IMR-90 (cell line): ENCODE results near the gene TIFAB. TPM values are rescaled to one million over a fixed set of nuclear protein-coding genes. Genes with fewer than 3 reads are reported as not detected.

Source experiments
- ATAC-seq: fragments of 200-7000 bp; cut with Tn5 transposase; 2 replicates; pipeline ENCODE4 v1.9.1; 2020; ENCODE audit warnings: low read depth, mild to moderate bottlenecking, moderate library complexity
- BruUV-seq: library from RNA; stranded (reverse); fragments of 400-500 nt; replicated peaks from 2 replicates; lab custom pipeline; 2021; lab: Mats Ljungman, UMichigan
- CTCF ChIA-PET: fragments of 300-600 bp; formaldehyde crosslinking; extraction: SDS; loops from one replicate; lab custom pipeline; 2021; ENCODE audit warnings: antibody characterized with exemption; lab: Yijun Ruan, JAX
- POLR2A ChIA-PET: fragments of 300-600 bp; sonication (Branson Sonifier 250); formaldehyde crosslinking; loops from one replicate; lab custom pipeline; 2022; ENCODE audit warnings: antibody characterized with exemption; ENCODE audit not compliant: unreplicated experiment; lab: Charles Lee
- DNase-seq: peaks from one replicate; pipeline ENCODE4 v3.0.0; 2013
- H2AFZ ChIP-seq: replicated peaks from 2 replicates; pipeline ENCODE3; 2013; ENCODE audit warnings: low read length, mild to moderate bottlenecking; ENCODE audit not compliant: poor library complexity
- H2AK5ac ChIP-seq: 2 replicates; pipeline ENCODE4 v1.6.1; 2013; ENCODE audit warnings: low read depth, low read length, inconsistent platforms
- H2AK9ac ChIP-seq: replicated peaks from 2 replicates; pipeline ENCODE3; 2013; ENCODE audit warnings: mild to moderate bottlenecking, low read depth, low read length, moderate library complexity; ENCODE audit not compliant: poor library complexity
- H2BK120ac ChIP-seq: 2 replicates; pipeline ENCODE4 v1.6.1; 2013; ENCODE audit warnings: low read depth, low read length, inconsistent platforms
- H2BK15ac ChIP-seq: 3 replicates; pipeline ENCODE4 v1.6.1; 2013; ENCODE audit warnings: low read depth, low read length, inconsistent platforms
- H2BK20ac ChIP-seq: 2 replicates; pipeline ENCODE4 v1.6.1; 2013; ENCODE audit warnings: low read depth, mild to moderate bottlenecking, inconsistent platforms, low read length, moderate library complexity
- H2BK5ac ChIP-seq: 2 replicates; pipeline ENCODE4 v1.6.1; 2013; ENCODE audit warnings: mild to moderate bottlenecking, low read depth, low read length, inconsistent platforms; ENCODE audit not compliant: poor library complexity, severe bottlenecking
- H3K14ac ChIP-seq: replicated peaks from 2 replicates; pipeline ENCODE4 v1.6.1; 2013; ENCODE audit warnings: low read depth, low read length, inconsistent platforms
- H3K18ac ChIP-seq: 2 replicates; pipeline ENCODE4 v1.6.1; 2013; ENCODE audit warnings: low read depth, low read length, control low read depth
- H3K23ac ChIP-seq: 2 replicates; pipeline ENCODE4 v1.6.1; 2013; ENCODE audit warnings: low read depth, low read length, inconsistent platforms
- H3K27ac ChIP-seq: 2 replicates; pipeline ENCODE4 v1.5.1; 2013; ENCODE audit warnings: mild to moderate bottlenecking, control low read depth, low read length; ENCODE audit not compliant: insufficient read depth
- H3K27me3 ChIP-seq: 2 replicates; pipeline ENCODE4 v1.6.1; 2013; ENCODE audit warnings: low read length; ENCODE audit not compliant: control insufficient read depth, insufficient read depth
- H3K36me3 ChIP-seq: 2 replicates; pipeline ENCODE4 v1.6.1; 2013; ENCODE audit warnings: low read length, mixed read lengths; ENCODE audit not compliant: control insufficient read depth, insufficient read depth
- H3K4ac ChIP-seq: 2 replicates; pipeline ENCODE4 v1.6.1; 2013; ENCODE audit warnings: low read depth, low read length, inconsistent platforms
- H3K4me1 ChIP-seq: 2 replicates; pipeline ENCODE4 v1.6.1; 2013; ENCODE audit warnings: low read length, mixed read lengths; ENCODE audit not compliant: control insufficient read depth, insufficient read depth
- H3K4me2 ChIP-seq: 2 replicates; pipeline ENCODE4 v1.6.1; 2013; ENCODE audit warnings: low read depth, mild to moderate bottlenecking, control low read depth, low read length, moderate library complexity
- H3K4me3 ChIP-seq: 2 replicates; pipeline ENCODE4 v1.5.1; 2013; ENCODE audit warnings: low read depth, mild to moderate bottlenecking, control low read depth, low read length, moderate library complexity; ENCODE audit not compliant: insufficient read depth
- H3K56ac ChIP-seq: 2 replicates; pipeline ENCODE4 v1.6.1; 2013; ENCODE audit warnings: low read length, inconsistent platforms; ENCODE audit not compliant: insufficient read depth; ENCODE audit errors: extremely low read depth
- H3K79me1 ChIP-seq, 2 experiments: 2 replicates each; pipeline ENCODE4 v1.6.1; 2013; ENCODE audit warnings: low read length in 2 of 2, inconsistent platforms in 1 of 2, low read depth in 1 of 2
- H3K9ac ChIP-seq: 2 replicates; pipeline ENCODE4 v1.6.1; 2013; ENCODE audit warnings: low read depth, low read length, control low read depth
- H3K9me1 ChIP-seq: 2 replicates; pipeline ENCODE4 v1.6.1; 2013; ENCODE audit warnings: low read length, inconsistent platforms; ENCODE audit not compliant: insufficient read depth
- H3K9me3 ChIP-seq: 2 replicates; pipeline ENCODE4 v1.6.1; 2013; ENCODE audit warnings: low read length; ENCODE audit not compliant: control insufficient read depth, insufficient read depth
- H4K20me1 ChIP-seq: 2 replicates; pipeline ENCODE4 v1.6.1; 2013; ENCODE audit warnings: low read length, inconsistent platforms; ENCODE audit not compliant: insufficient read depth
- H4K5ac ChIP-seq: 2 replicates; pipeline ENCODE4 v1.6.1; 2013; ENCODE audit warnings: mild to moderate bottlenecking, low read depth, low read length, control low read depth
- H4K8ac ChIP-seq, 2 experiments: 2 replicates each; pipeline ENCODE4 v1.6.1; 2013; ENCODE audit warnings: low read depth in 2 of 2, low read length in 2 of 2, control low read depth in 1 of 2, inconsistent platforms in 1 of 2
- H4K91ac ChIP-seq: 2 replicates; pipeline ENCODE4 v1.6.1; 2013; ENCODE audit warnings: low read depth, low read length, inconsistent platforms; ENCODE audit not compliant: insufficient read depth
- CEBPB ChIP-seq: IDR thresholded peaks from 2 replicates; pipeline ENCODE4 v1.6.1; 2012; ENCODE audit warnings: low read depth, low read length, improper control_type of control experiment
- CHD1 ChIP-seq: IDR thresholded peaks from 2 replicates; pipeline ENCODE4 v1.6.1; 2012; ENCODE audit warnings: low read depth, low read length, improper control_type of control experiment
- CTCF ChIP-seq: conservative IDR thresholded peaks from 2 replicates; pipeline ENCODE4 v1.5.1; 2012; ENCODE audit warnings: mild to moderate bottlenecking, low read depth, low read length, improper control_type of control experiment
- ELK1 ChIP-seq: fragments of 150-350 bp; IDR thresholded peaks from 2 replicates; pipeline ENCODE4 v1.6.1; 2016; ENCODE audit warnings: low read depth, mild to moderate bottlenecking, low read length, moderate library complexity, borderline replicate concordance
- FOS ChIP-seq: fragments of 150-350 bp; IDR thresholded peaks from 2 replicates; pipeline ENCODE4 v1.6.1; 2016; ENCODE audit warnings: low read depth, low read length
- MAFK ChIP-seq: IDR thresholded peaks from 2 replicates; pipeline ENCODE4 v1.6.1; 2012; ENCODE audit warnings: low read depth, low read length, improper control_type of control experiment
- MXI1 ChIP-seq: IDR thresholded peaks from 2 replicates; pipeline ENCODE4 v1.6.1; 2012; ENCODE audit warnings: low read depth, mild to moderate bottlenecking, low read length, moderate library complexity, borderline replicate concordance
- NFE2L2 ChIP-seq: fragments of 150-350 bp; IDR thresholded peaks from 2 replicates; pipeline ENCODE4 v1.6.1; 2016; ENCODE audit warnings: low read depth, mild to moderate bottlenecking, low read length
- SMC3 ChIP-seq: fragments of 150-350 bp; IDR thresholded peaks from 2 replicates; pipeline ENCODE4 v1.6.1; 2016; ENCODE audit warnings: low read depth, mild to moderate bottlenecking, antibody characterized with exemption, low read length, moderate library complexity
- USF2 ChIP-seq: fragments of 150-350 bp; IDR thresholded peaks from 2 replicates; pipeline ENCODE4 v1.6.1; 2017; ENCODE audit warnings: mild to moderate bottlenecking, antibody characterized with exemption, low read length, low read depth
- WGBS, 2 experiments: methylation state at CpG; one replicate each; pipeline versions ENCODE4 v1.1.5 to v1.1.7; 2013; ENCODE audit warnings: missing lambda C conversion rate in 2 of 2; ENCODE audit not compliant: insufficient read length in 1 of 2; ENCODE audit errors: extremely low coverage in 2 of 2; 5-methylcytosine and 5-hydroxymethylcytosine counted together
- dilution Hi-C: fragments of 300-500 bp; cut with HindIII; formaldehyde crosslinking; loops from one replicate; pipeline ENCODE4 v1.14.3; 2018; ENCODE audit warnings: low sequenced_read_pairs; ENCODE audit not compliant: unreplicated experiment
- in situ Hi-C: fragments of 300-500 bp; cut with MboI; formaldehyde crosslinking; loops from 3 replicates; pipeline ENCODE4 v1.14.3; 2019; ENCODE audit warnings: low sequenced_read_pairs, inconsistent platforms, mixed read lengths
- intact Hi-C: fragments of 100-400 bp; cut with micrococcal nuclease; formaldehyde crosslinking; loops from 2 replicates; pipeline ENCODE4 v1.10.0; 2022
- polyA plus RNA-seq, 3 experiments: library from polyadenylated mRNA; depleted of rRNA; stranded (reverse); fragments of >200 nt; gene quantifications; 2 replicates each; pipeline ENCODE4 v1.2.3, GENCODE V29; 2012; ENCODE audit warnings: low replicate concordance in 1 of 3
- total RNA-seq: library from RNA; depleted of rRNA; stranded (reverse); fragments of >200 nt; gene quantifications from 2 replicates; pipeline ENCODE4 v1.2.3, GENCODE V29; 2012

Gene TIFAB
- total and polyA plus RNA-seq, 2 of the 4 experiments (the other 2 are of a cell fraction): not detected

GRCh38 chr5:135438636-135439221 lies 13.4 kb downstream of the TIFAB start (continued):
- no peak for TF ChIP-seq MXI1

- Histone ChIP-seq H3K4ac (peak overlapping the region; percentile 84), H3K14ac (peak overlapping the region; percentile 72), H2AK5ac (peak overlapping the region; percentile 74), H2BK20ac (peak overlapping the region; percentile 82), H3K4me2 (no peak overlapping the region), H2BK5ac (peak overlapping the region; percentile 38), H3K9me1 (peaks cover 17% of the 10 kb centered on the region), H3K27ac (peak overlapping the region; percentile 16; the same call in 1 of the 2 replicates), H2BK15ac (peak overlapping the region; percentile 74; the same call in 2 of the 3 replicates), H4K20me1 (0 out of 2 replicates have a peak, but pooled peaks cover 3% of the 10 kb centered on the region), H4K91ac (peak overlapping the region; percentile 60), H3K4me3 (no peak overlapping the region), H2AFZ (peak overlapping the region; percentile 76), H3K18ac (peak overlapping the region; percentile 36), H2BK120ac (peak overlapping the region; percentile 81), H3K79me1 (no peaks in the 10 kb centered on the region), H4K8ac (peak overlapping the region; percentile 57 to 62; a peak in 2 of 4 replicates), H3K23ac (peak overlapping the region; percentile 79), H3K27me3 (no peaks in the 10 kb centered on the region), H3K9ac (no peak overlapping the region), H3K4me1 (peaks cover 24% of the 10 kb centered on the region), H3K56ac (no peak overlapping the region), H3K36me3 (no peaks in the 10 kb centered on the region), H3K9me3 (no peaks in the 10 kb centered on the region), H2AK9ac (peak overlapping the region; percentile 66), H4K5ac (peak overlapping the region; percentile 26; the same call in 1 of the 2 replicates)
- in situ Hi-C loops: no loop called here
- no TSS peak for BruUV-seq
- dilution Hi-C loops: no loop called here
- CTCF ChIA-PET: interaction anchor here (1.1 to 1.9 kb wide), 2 partner anchors 12 to 28 kb away, joined by 4 to 11 read pairs; no protein-coding TSS in a partner anchor
- ATAC-seq (peak; percentile 50), DNase-seq (peak; percentile 96)
- POLR2A ChIA-PET: interaction anchor here (0.5 kb wide), 1 partner anchor 1066 kb away, joined by 3 read pairs; the partner anchor contains the start of gene UBE2B
- intact Hi-C loops: loop anchor here (10.0 kb wide), 1 partner anchor 233 kb away; no protein-coding TSS in a partner anchor
- WGBS, 2 experiments: 11% methylated on average over 4 of the region's 13 CpGs; no CpG with 5 or more reads in 1 of the 2 experiments
- TF ChIP-seq USF2 (peak; percentile 66), CTCF (0 out of 2 replicates have a peak, but pooled peaks have one; percentile 6), MAFK (no peak), CHD1 (no peak), MXI1 (peak; percentile 94), CEBPB (no peak), SMC3 (no peak), FOS (no peak), NFE2L2 (no peak), ELK1 (no peak)
These were observed 14.2 kb downstream of the TIFAB start for GRCh38 chr5:135437796-135438560.
